ENCODE results near the gene DMPK. TPM values are rescaled to one million over a fixed set of nuclear protein-coding genes. Genes with fewer than 3 reads are reported as not detected.
A peak's percentile ranks its signal among the peaks of the same experiment; 100 is the strongest.

Gene DMPK
- total and polyA plus RNA-seq, 9 of the 15 experiments (the other 6 are each of a cell fraction or from before 2014, with no cell fraction given), result 0.24 to 31.3 (median 7.3) TPM

DNA sequence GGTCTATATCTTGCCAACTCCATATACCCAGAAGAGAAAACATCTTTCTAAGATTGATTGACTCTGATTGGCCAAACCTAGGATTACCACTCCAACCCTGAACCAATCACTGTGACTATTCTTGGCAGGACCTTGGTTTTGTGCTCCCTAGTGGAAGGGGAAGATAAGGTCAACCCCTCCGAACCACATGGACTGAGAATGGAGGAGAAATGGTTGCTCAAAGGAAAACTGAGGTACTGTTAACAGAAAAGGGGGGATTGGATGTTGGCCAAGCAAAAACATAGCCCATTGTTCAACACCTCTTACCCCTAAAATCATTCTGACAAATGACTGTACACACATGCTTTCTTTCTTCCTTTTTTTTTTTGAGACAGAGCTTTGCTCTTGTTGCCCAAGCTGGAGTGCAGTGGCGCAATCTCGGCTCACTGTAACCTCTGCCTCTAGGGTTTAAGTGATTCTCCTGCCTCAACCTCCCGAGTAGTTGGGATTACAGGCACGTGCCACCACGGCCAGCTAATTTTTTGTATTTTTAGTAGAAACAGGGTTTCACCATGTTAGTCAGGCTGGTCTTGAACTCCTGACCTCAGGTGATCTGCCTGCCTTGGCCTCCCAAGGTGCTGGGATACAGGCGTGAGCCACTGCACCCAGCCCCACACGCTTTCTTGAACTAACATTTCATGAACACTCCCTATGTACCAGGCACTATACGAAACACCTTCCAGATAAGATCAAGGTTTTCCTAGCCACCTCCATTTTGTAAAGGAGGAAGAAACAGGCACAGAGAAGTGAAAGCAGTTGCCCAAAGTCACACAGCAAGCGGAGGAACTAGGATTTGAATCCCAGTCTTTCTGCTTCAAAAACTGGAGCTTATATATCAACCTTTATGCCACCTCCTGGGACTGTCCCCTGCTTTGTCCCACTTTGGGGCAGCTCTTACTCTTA lies 42.5 kb downstream of the DMPK start (continued):
- TF ChIP-seq HNRNPUL1 (IDR thresholded peaks at IDR 0.05; ENCODE audit: low read length) (no peak), KDM4B (IDR thresholded peaks at IDR 0.05; ENCODE audit: borderline replicate concordance in 2 of 2, low read depth in 1 of 2) (no peak), MNT (conservative IDR thresholded peaks at IDR 0.05) (peak; percentile 61 to 75; a peak in 3 of 4 replicates), CREM (IDR thresholded peaks at IDR 0.05; ENCODE audit: low read depth) (peak; percentile 38; the same call in 1 of the 2 replicates), CBX5 (IDR thresholded peaks at IDR 0.05; ENCODE audit: borderline replicate concordance, low read depth) (no peak), TRIM28 (IDR thresholded peaks at IDR 0.05) (no peak), NELFE (IDR thresholded peaks at IDR 0.05; ENCODE audit: insufficient read depth, insufficient read length) (no peak), NFIC (IDR thresholded peaks at IDR 0.05) (peak; percentile 30; the same call in 1 of the 2 replicates), PML (IDR thresholded peaks at IDR 0.05; ENCODE audit: low read length) (no peak), RB1 (IDR thresholded peaks at IDR 0.05; ENCODE audit: low read depth) (no peak), MXD1 (CRISPR knock-in tag; IDR thresholded peaks at IDR 0.05; ENCODE audit: borderline replicate concordance, poor library complexity, severe bottlenecking) (no peak), CBFA2T2 (conservative IDR thresholded peaks at IDR 0.05) (no peak), BRCA1 (IDR thresholded peaks at IDR 0.05) (no peak), BRCA1 (CRISPR knock-in tag; IDR thresholded peaks at IDR 0.05) (no peak), BRD9 (IDR thresholded peaks at IDR 0.05; ENCODE audit: low read depth, partially characterized antibody) (peak; percentile 74), BMI1 (IDR thresholded peaks at IDR 0.05; ENCODE audit: low read length) (no peak), SREBF1 (IDR thresholded peaks at IDR 0.05; ENCODE audit: borderline replicate concordance, low read depth, low read length) (no peak), ATF1 (CRISPR knock-in tag; IDR thresholded peaks at IDR 0.05) (no peak), ATF1 (tag; IDR thresholded peaks at IDR 0.05) (peak; percentile 70)
- TF ChIP-seq, protein P1, sequence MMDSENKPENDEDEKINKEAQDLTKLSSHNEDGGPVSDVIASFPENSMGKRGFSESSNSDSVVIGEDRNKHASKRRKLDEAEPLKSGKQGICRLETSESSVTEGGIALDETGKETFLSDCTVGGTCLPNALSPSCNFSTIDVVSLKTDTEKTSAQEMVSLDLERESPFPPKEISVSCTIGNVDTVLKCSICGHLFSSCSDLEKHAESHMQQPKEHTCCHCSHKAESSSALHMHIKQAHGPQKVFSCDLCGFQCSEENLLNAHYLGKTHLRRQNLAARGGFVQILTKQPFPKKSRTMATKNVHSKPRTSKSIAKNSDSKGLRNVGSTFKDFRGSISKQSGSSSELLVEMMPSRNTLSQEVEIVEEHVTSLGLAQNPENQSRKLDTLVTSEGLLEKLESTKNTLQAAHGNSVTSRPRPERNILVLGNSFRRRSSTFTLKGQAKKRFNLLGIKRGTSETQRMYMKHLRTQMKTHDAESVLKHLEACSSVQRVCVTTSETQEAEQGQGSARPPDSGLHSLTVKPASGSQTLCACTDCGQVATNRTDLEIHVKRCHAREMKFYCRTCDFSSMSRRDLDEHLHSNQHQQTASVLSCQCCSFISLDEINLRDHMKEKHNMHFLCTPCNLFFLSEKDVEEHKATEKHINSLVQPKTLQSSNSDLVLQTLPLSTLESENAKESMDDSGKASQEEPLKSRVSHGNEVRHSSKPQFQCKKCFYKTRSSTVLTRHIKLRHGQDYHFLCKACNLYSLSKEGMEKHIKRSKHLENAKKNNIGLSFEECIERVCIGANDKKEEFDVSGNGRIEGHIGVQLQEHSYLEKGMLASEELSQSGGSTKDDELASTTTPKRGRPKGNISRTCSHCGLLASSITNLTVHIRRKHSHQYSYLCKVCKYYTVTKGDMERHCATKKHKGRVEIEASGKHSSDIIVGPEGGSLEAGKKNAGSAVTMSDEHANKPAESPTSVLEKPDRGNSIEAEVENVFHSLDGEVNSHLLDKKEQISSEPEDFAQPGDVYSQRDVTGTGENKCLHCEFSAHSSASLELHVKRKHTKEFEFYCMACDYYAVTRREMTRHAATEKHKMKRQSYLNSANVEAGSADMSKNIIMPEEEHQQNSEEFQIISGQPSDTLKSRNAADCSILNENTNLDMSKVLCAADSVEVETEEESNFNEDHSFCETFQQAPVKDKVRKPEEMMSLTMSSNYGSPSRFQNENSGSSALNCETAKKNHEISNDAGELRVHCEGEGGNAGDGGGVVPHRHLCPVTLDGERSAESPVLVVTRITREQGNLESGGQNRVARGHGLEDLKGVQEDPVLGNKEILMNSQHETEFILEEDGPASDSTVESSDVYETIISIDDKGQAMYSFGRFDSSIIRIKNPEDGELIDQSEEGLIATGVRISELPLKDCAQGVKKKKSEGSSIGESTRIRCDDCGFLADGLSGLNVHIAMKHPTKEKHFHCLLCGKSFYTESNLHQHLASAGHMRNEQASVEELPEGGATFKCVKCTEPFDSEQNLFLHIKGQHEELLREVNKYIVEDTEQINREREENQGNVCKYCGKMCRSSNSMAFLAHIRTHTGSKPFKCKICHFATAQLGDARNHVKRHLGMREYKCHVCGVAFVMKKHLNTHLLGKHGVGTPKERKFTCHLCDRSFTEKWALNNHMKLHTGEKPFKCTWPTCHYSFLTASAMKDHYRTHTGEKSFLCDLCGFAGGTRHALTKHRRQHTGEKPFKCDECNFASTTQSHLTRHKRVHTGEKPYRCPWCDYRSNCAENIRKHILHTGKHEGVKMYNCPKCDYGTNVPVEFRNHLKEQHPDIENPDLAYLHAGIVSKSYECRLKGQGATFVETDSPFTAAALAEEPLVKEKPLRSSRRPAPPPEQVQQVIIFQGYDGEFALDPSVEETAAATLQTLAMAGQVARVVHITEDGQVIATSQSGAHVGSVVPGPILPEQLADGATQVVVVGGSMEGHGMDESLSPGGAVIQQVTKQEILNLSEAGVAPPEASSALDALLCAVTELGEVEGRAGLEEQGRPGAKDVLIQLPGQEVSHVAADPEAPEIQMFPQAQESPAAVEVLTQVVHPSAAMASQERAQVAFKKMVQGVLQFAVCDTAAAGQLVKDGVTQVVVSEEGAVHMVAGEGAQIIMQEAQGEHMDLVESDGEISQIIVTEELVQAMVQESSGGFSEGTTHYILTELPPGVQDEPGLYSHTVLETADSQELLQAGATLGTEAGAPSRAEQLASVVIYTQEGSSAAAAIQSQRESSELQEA (IDR thresholded peaks at IDR 0.05; ENCODE audit: low read depth), result no peak

All from K562 (cell line).